Articular chondrocyte of knee joint (primary cell): ENCODE measurements around the gene TNNT1. TPM values are rescaled to one million over a fixed set of nuclear protein-coding genes. Genes with fewer than 3 reads are reported as not detected.

ENCODE experiments used
- small RNA-seq: library from RNA; depleted of rRNA; stranded (forward); fragments of <200 nt; gene quantifications from one replicate; pipeline ENCODE3, GENCODE V24; 2012
- total RNA-seq: library from RNA; depleted of rRNA; stranded (reverse); fragments of >200 nt; gene quantifications from 2 replicates; pipeline ENCODE4 v1.2.3, GENCODE V29; 2012

Gene TNNT1
- total RNA-seq = 1.9 and 7.8 TPM in 2 replicates

GRCh38 chr19:55149078-55150003 is at the start of gene TNNT1:
TNNT1 (minus strand) TSS chr19:55149206; CDS start chr19:55147157, 2,049 bp downstream.

GRCh38 chr19:55179606-55180484 is 30.8 kb upstream of the TNNT1 start, which contains the start of gene SYT5:
SYT5 (minus strand) TSS chr19:55180289; CDS start chr19:55179041, 1,248 bp downstream.

GRCh38 chr19:55166530-55167268 is 17.7 kb upstream of the TNNT1 start, which contains the start of gene DNAAF3:
DNAAF3 (minus strand) TSS chr19:55166613; CDS start chr19:55166413, 200 bp downstream.

GRCh38 chr19:55157064-55157908 is 8.3 kb upstream of the TNNT1 start, which contains the start of gene TNNI3:
TNNI3 (minus strand) TSS chr19:55157732; CDS start chr19:55157589, 143 bp downstream.

GRCh38 chr19:55116859-55117662 is 31.9 kb downstream of the TNNT1 start, which contains the start of gene PPP1R12C:
PPP1R12C (minus strand) TSS chr19:55117637; CDS start chr19:55117543, 94 bp downstream.

Small RNA genes within 50 kb of the gene (small RNA-seq; reads per million reads assigned to genes)
- not detected for gene MIR7975
- not detected for gene RF01210

Other genes starting within 250 kb of the TNNT1 start
- gene NCR1, start 243.1 kb downstream of the TNNT1 start, total RNA-seq = not detected in 2 replicates
- gene NLRP7, start 201.7 kb downstream of the TNNT1 start, total RNA-seq = not detected in 2 replicates
- 0.65 TPM in 1 of 2 replicates, not detected in the other for gene NLRP2, start 182.8 kb downstream of the TNNT1 start, total RNA-seq
- not detected in 2 replicates for gene GP6, start 110.9 kb downstream of the TNNT1 start, total RNA-seq
- gene RDH13, start 86.1 kb downstream of the TNNT1 start, total RNA-seq = 8.6 and 9.1 TPM in 2 replicates
- gene EPS8L1, start 73.3 kb downstream of the TNNT1 start, total RNA-seq = 0.26 TPM in 1 of 2 replicates, not detected in the other
- gene PPP1R12C, start 31.6 kb downstream of the TNNT1 start, total RNA-seq = 30.4 and 32.4 TPM in 2 replicates
- not detected in 2 replicates for gene TNNI3, start 8.5 kb upstream of the TNNT1 start, total RNA-seq
- gene DNAAF3, start 17.4 kb upstream of the TNNT1 start, total RNA-seq = 0.43 and 0.91 TPM in 2 replicates
- not detected in 2 replicates for gene SYT5, start 31.1 kb upstream of the TNNT1 start, total RNA-seq
- gene PTPRH, start 60.3 kb upstream of the TNNT1 start, total RNA-seq = 5.1 and 7.1 TPM in 2 replicates
- 0.76 and 1.7 TPM in 2 replicates for gene TMEM86B, start 79.6 kb upstream of the TNNT1 start, total RNA-seq
- gene PPP6R1, start 109.8 kb upstream of the TNNT1 start, total RNA-seq = 26.1 and 27.7 TPM in 2 replicates
- 23.0 and 25.6 TPM in 2 replicates for gene HSPBP1, start 130.9 kb upstream of the TNNT1 start, total RNA-seq
- 0.65 TPM in 2 replicates for gene BRSK1, start 134.8 kb upstream of the TNNT1 start, total RNA-seq
- not detected in 2 replicates for gene TMEM150B, start 176.1 kb upstream of the TNNT1 start, total RNA-seq
- 5.0 and 5.6 TPM in 2 replicates for gene KMT5C, start 190.7 kb upstream of the TNNT1 start, total RNA-seq
- not detected in 2 replicates for gene COX6B2, start 205.5 kb upstream of the TNNT1 start, total RNA-seq
- gene GARIN5B, start 214.1 kb upstream of the TNNT1 start, total RNA-seq = not detected in 2 replicates
- 1.2 and 1.4 TPM in 2 replicates for gene IL11, start 221.3 kb upstream of the TNNT1 start, total RNA-seq
- not detected in 2 replicates for gene TMEM190, start 227.6 kb upstream of the TNNT1 start, total RNA-seq
- not detected in 2 replicates for gene TMEM238, start 235.1 kb upstream of the TNNT1 start, total RNA-seq
- 441 and 509 TPM in 2 replicates for gene RPL28, start 236.7 kb upstream of the TNNT1 start, total RNA-seq